Endothelial cell of umbilical vein (primary cell): ENCODE data around the gene POU1F1.

Source experiments
- EZH2 ChIP-seq: IDR thresholded peaks from 2 replicates; pipeline ENCODE4 v1.6.1; 2012; ENCODE audit warnings: borderline replicate concordance, low read depth, mild to moderate bottlenecking, moderate library complexity, low read length, inconsistent platforms; ENCODE audit not compliant: severe bottlenecking
- TF ChIP-seq, protein P1 (sequence below), 2 donors: IDR thresholded peaks; 1 replicate in 1 of 2; 2 replicates in 1 of 2; pipeline ENCODE4 v1.5.1; 2011; ENCODE audit warnings: low read length in 2 of 2, mild to moderate bottlenecking in 2 of 2, moderate library complexity in 2 of 2, control low read depth in 1 of 2, inconsistent platforms in 1 of 2, low read depth in 1 of 2; ENCODE audit not compliant: insufficient read depth in 1 of 2; ENCODE audit errors: extremely low read depth in 1 of 2

DNA sequence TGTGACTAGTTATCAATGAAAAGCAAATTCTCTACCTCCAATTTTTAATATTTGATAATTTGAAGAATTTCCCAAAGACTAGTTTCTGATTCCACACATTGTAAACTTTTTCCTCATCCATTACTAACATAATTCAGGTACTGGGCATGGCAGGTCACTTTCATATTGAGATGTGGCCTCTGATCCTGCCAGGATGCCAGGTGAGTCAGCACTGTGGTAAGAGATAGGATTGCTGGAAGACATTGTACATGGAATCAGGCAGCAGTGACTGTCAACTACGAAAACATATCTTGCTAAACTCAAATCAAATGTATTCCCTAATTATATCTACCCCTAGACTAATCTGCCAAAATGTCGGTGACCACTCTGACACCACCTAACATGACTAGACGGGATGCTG lies 33.2 kb upstream of the POU1F1 start:
- no peak for TF ChIP-seq EZH2
- TF ChIP-seq, protein P1, sequence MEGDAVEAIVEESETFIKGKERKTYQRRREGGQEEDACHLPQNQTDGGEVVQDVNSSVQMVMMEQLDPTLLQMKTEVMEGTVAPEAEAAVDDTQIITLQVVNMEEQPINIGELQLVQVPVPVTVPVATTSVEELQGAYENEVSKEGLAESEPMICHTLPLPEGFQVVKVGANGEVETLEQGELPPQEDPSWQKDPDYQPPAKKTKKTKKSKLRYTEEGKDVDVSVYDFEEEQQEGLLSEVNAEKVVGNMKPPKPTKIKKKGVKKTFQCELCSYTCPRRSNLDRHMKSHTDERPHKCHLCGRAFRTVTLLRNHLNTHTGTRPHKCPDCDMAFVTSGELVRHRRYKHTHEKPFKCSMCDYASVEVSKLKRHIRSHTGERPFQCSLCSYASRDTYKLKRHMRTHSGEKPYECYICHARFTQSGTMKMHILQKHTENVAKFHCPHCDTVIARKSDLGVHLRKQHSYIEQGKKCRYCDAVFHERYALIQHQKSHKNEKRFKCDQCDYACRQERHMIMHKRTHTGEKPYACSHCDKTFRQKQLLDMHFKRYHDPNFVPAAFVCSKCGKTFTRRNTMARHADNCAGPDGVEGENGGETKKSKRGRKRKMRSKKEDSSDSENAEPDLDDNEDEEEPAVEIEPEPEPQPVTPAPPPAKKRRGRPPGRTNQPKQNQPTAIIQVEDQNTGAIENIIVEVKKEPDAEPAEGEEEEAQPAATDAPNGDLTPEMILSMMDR (IDR thresholded peaks at IDR 0.05; ENCODE audit: extremely low read depth in 1 of 2, insufficient read depth in 1 of 2, low read depth in 1 of 2, low read length in 2 of 2) = no peak
